HG03354 (cell line): ENCODE measurements around the gene DEFB113.
A peak's percentile ranks its signal among the peaks of the same experiment; 100 is the strongest.
"Not testable (repeated sequence)": the region's sequence is repeated elsewhere in the genome, so short reads cannot be mapped to it uniquely, and the experiment has no call there.

ENCODE experiments used
- ATAC-seq: cut with Tn5 transposase; IDR thresholded peaks from one replicate; pipeline ENCODE4 v1.9.1; 2021; ENCODE audit warnings: mild to moderate bottlenecking; ENCODE audit not compliant: unreplicated experiment, poor library complexity, severe bottlenecking

The DEFB113 gene, protein sequence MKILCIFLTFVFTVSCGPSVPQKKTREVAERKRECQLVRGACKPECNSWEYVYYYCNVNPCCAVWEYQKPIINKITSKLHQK

GRCh38 chr6:49969605-49970004 is at the start of gene DEFB113:
Gene DEFB113 (minus strand): TSS chr6:49969625. CDS start chr6:49969625, 0 bp downstream.
- ATAC-seq, result no peak

- ATAC-seq, result no peak
Measured at GRCh38 chr6:50007819-50008218, 38.4 kb upstream of the DEFB113 start.

GRCh38 chr6:50003139-50003538 is 33.7 kb upstream of the DEFB113 start:
- ATAC-seq, result no peak

DNA sequence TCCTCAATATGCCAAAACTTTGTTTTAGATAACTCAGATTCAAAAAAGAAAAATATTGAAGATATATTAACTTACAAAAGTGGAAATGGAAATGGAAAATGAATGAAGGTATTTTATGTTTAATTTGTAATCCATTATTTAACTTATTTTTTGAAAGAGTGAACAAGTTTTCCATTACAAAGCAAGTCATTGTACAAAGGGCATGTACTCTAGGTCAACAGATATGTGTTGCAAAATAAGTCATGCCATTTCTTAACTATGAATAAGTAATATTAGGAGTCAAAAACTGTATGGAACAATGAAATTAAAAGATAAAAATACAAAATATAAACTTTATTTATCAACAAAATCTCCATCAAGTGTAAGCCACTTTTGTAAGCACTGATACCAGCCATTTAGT is 25.9 kb upstream of the DEFB113 start:
- no peak for ATAC-seq

DNA sequence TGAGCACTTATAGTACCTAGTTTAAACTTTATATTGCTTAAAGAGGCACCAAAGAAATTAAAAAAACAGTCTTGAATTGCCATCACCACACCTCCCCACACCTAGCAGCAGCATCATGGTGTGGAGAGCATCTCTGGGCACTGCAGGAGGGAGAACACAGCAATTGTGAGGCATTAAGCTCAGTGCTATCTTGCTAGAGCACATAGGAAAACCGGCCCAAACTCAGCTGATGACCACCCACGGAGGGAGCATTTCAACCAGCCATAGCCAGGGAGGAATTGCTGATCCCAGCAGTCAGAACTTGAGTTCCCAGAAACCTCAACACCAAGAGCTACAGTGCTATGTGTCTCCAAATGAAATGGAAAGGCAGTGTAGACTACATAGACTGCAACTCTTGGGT is 19.5 kb upstream of the DEFB113 start:
- ATAC-seq, result no peak

GRCh38 chr6:49987749-49988148 is 18.3 kb upstream of the DEFB113 start:
- ATAC-seq, result no peak

DNA sequence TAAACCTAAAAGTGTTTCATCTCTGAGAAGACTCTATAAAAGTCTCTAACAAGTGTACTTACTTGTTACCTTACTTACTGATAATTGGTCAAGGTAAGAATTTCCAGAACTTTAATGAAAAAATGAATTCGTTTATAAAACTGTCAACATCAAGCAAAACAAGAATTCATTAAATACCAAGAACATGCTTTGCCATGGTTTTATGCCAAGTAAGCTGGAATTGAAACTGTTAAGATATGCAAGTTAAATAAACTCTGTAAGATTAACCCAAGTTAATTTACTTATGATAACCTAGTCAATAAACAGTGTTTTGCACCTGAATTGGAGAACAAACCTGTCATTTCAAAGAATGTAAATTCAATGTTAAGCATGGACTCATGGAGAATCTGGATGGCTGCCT is 17.1 kb upstream of the DEFB113 start:
- ATAC-seq, result no peak

DNA sequence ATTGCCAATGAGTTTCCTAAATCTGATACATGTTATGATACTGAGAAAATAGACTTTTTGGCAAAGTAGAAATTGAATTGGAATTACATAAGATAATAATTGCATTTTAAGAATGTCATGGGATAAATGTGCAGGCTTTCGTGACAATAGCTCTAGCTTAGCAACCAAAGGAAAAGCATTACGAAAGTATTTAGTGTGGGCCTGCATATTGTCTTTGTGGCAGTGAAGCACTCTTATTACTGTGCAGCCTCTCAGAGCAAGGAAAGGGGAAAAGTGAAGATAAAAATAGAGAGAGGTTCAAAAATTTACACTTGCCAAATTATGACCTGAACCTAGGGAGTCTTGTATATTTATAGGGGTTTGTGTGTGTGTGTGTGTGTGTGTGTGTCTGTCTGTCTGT is 12.6 kb upstream of the DEFB113 start:
- ATAC-seq, result no peak

DNA sequence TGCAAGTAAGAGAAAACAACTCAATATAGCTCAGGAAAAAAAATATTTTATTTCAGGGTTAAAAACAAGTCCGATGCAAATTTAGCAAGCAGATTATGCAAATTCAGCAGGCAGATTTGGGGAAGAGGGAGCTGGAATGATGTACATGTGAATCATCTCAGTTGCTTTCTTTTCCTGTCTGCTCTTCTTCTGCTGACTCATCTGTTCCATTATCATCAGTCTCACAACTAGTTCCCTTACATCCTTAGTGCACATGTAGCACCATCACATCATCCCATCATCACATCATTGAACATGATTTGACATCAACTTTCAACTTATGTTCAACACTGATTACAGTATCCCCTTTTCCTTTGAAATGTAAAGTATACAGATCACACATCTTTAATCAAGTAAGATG is 11.5 kb upstream of the DEFB113 start:
- ATAC-seq, result peak; percentile 46

DNA sequence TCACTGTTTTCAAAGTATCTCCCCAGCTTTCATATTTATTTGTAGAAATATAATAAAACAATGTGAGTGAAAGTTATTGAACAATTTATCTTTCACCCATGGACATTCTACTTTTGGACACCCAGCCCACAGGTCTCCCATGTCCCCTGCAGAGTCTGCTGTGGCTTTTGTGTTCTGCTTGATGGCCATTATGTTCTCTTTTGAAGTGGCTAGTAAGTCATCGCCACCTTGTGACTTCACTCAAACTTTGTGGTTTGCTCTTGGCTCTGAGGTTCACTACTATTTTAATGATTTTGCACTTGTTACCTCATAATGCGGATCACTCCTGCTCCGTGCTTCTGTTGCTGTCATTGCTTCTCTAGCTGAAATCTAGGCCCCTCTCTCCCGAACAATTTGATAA is 10.2 kb upstream of the DEFB113 start:
- peak; percentile 39 for ATAC-seq

DNA sequence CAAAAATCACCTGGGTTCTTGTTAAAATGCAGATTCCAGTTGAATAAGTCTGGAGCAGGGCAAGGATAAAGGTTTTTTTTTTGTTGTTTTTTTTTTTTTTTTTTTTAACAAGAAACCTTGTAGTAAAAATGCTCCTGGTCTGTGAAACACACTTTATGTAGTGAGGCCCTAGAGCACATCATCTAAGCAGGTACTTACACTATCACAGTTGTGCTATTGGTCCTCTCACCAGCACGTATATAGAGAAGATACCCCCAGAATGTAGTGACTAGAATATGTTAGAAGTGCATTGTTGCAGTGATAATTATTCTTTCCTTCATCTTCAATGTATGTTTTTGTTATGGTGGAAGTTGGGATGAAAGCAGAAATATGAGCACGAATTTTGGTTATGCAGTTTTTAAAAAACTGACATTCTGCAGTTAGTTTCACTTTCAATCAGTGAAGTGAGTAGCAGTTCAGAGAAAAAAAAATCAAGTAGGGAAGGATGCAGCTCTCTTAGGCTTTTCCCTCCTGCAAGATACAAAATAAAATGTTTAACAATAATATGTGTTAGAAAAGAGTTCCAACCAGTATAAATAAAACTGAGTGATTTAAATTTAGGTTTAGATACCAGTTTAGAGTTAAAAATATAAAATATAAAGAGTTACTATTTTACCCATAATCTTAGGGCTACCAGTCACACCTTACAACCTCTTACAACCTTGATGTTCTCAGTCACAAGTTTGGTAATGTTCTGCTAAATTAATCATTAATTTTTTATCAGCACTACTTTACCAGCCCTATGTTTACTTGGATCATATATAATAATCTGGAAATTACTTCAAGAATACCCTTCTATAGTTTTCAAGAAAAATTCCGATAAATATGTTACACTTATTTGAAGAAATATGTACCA is 9.2 kb upstream of the DEFB113 start:
- ATAC-seq, result peak; percentile 58

DNA sequence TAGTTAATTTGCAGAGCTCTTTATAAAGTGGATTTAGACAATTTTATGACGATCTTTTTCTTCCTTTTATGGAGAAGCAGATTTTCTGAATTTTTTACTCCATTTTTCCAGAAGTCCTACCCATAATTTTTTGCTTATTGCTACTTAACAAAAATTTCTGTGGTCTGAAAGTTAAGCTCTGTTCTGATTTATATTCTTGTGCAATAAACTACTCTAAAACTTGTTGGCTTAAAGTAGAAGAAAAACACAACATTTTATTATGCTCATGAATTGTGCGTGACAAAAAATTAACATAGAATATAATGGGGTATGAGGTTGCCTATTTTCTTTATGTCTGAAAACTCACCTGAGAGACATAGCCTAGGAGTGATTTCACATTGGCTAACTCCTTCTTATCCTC is 2.6 kb downstream of the DEFB113 start:
- no peak for ATAC-seq

GRCh38 chr6:49966334-49966733 is 3.1 kb downstream of the DEFB113 start:
- ATAC-seq, result no peak

GRCh38 chr6:49964064-49964463 is 5.4 kb downstream of the DEFB113 start, which contains the start of gene DEFB114:
Gene DEFB114 (minus strand): TSS chr6:49964164. CDS start chr6:49964105, 59 bp downstream.
- no peak for ATAC-seq

DNA sequence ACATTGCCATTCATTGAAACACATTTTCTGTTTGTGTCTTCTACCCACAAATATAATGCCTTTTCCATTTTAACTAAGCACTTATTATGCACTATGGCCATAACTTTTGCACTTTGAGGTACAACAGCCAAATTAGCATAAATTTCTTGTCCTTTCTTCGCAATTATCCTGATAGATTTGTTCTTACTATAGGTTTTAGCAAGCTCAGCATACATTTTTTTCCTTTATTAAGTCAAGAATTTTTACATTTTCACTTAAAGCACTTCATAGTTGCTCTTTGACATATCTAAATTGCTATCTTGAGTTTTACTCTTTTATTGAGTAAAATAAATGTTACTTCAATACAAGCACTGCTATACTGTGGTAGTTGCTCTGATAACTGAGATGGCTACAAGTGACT is 11.2 kb downstream of the DEFB113 start:
- ATAC-seq, result no peak

GRCh38 chr6:49955847-49956246 is 13.6 kb downstream of the DEFB113 start:
- ATAC-seq, result no peak

GRCh38 chr6:49951926-49952325 is 17.5 kb downstream of the DEFB113 start:
- ATAC-seq, result no peak

DNA sequence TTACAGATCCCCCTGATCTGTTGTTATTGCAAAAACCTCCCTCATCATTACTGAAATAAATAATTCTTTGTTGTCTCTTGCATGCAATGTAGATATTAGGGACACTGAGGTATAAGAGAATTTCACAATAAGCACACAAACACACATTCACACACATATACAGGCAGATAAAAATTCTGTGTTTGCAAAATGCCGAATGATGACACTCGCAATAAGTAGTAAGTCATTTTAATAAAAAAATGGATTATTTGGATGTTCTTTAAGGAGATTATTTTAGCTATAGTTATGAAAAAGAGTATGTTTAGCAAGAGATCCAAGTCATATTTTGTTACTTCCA is 19.0 kb downstream of the DEFB113 start:
- no peak for ATAC-seq

DNA sequence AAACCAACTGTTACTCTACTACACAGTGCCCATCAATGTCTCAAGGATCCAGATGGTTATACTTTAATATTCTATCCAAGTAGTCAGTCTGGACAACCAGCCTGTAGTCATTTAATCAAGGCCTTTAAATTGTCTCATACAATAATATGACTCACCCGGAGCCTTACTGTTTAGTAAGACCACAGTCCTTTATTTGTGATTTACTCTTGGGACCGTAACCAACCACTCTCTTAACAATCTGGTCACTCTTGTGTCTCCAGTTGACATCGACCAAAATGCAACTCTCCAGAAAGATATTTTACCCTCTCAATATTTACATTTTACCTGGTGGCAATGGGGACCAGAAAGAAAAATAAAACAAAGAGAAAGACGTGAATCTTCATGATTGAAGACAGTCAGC is 20.4 kb downstream of the DEFB113 start:
- no peak for ATAC-seq

DNA sequence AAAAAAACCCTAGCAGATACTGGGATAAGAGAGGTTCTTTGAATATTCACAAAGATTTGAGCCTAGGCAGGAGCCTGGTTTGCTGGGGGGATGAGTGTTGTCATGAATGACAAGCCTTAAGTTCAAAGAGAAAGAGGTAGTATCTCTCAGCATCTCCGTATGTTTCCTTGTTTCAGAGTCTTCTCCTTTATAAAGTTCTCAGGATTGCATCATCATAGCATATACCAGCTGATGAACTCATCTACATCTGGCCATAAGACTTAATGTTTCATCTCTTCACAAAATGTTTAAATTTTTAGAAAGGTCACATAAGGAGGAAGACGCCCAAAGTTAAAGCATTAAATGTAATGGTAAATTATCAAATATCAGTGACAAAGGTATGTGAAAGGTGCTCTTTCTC is 22.6 kb downstream of the DEFB113 start:
- ATAC-seq, result no peak

DNA sequence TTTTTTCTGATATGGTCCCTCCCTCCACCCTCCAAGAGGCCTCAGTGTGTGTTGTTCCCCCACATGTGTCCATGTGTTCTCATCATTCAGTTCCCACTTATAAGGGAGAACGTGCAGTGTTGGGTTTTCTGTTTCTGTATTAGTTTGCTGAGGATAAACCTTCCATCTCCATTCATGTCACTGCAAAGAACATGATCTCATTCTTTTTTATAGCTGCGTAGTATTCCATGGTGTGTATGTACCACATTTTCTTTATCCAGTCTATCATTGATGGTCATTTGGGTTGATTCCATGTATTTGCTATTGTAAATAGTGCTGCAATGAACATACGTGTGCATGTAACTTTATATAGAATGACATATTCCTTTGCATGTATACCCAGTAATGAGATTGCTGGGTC is 25.4 kb downstream of the DEFB113 start:
- ATAC-seq, result not testable (repeated sequence)
